ENCODE measurements around the gene SAFB2. TPM values are rescaled to one million over a fixed set of nuclear protein-coding genes. Genes with fewer than 3 reads are reported as not detected.

Gene SAFB2
- polyA plus RNA-seq, 1 of the 3 experiments (the other 2 are of a cell fraction): 37.7 TPM

DNA sequence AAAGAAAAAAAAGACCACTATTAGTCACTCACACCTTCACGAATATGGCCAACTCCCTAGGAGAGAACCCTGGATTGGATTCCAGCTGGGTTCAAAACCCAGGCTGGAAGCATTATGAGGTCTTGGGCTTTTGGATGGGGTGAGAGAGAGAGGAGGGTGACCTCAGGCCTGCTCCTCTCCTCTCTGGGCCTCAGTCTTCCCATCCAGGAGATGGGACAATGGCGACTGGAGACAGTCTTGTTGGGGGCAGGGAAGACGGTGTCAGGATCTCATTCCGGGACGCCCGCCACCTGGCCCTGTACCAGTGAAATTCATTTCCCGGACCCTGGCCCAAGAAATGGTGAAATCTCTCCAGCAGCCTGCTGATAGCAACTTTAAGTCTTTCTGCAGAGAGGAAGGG is 81.1 kb downstream of the SAFB2 start (continued):
- TF ChIP-seq CTCF (IDR thresholded peaks at IDR 0.05): no peak
- no peak for TF ChIP-seq ELF1 (IDR thresholded peaks at IDR 0.05)
- no peak for TF ChIP-seq TCF12 (IDR thresholded peaks at IDR 0.05)

GRCh38 chr19:5540208-5540607 is 82.4 kb downstream of the SAFB2 start:
- H3K9ac ChIP-seq: no peak overlapping the region
- H3K9me2 ChIP-seq: no peaks in the 10 kb centered on the region
- H3K27me3 ChIP-seq (ENCODE audit: insufficient read depth): no peaks in the 10 kb centered on the region
- H3K4me3 ChIP-seq (ENCODE audit: low read depth in 2 of 2, low read length in 1 of 2): no peak overlapping the region
- no peak overlapping the region for H3K4me2 ChIP-seq
- no peaks in the 10 kb centered on the region for H4K20me1 ChIP-seq (ENCODE audit: insufficient read depth)
- H3K9me3 ChIP-seq: peaks cover 2% of the 10 kb centered on the region; the same call in 1 of the 2 replicates
- no peaks in the 10 kb centered on the region for H3K36me3 ChIP-seq (replicated peaks in 1 of 2; ENCODE audit: control insufficient read depth in 1 of 2, insufficient read depth in 2 of 2, low read length in 1 of 2)
- WGBS (ENCODE audit: low lambda C conversion rate): 95% methylated on average over 10 of the region's 10 CpGs
- TF ChIP-seq FOSL2 (IDR thresholded peaks at IDR 0.05; ENCODE audit: borderline replicate concordance, low read depth) (no peak), GABPA (IDR thresholded peaks at IDR 0.05; ENCODE audit: low read depth) (no peak), MXI1 (IDR thresholded peaks at IDR 0.05; ENCODE audit: low read depth, low read length) (no peak), TCF12 (IDR thresholded peaks at IDR 0.05) (no peak), MEF2A (IDR thresholded peaks at IDR 0.05; ENCODE audit: borderline replicate concordance, low read depth) (no peak), CTCF (IDR thresholded peaks at IDR 0.05) (no peak), NRF1 (IDR thresholded peaks at IDR 0.05; ENCODE audit: low read depth, low read length) (no peak), MAX (IDR thresholded peaks at IDR 0.05; ENCODE audit: low read depth) (no peak), JUND (IDR thresholded peaks at IDR 0.05) (no peak), SMC3 (IDR thresholded peaks at IDR 0.05; ENCODE audit: low read depth, low read length) (no peak), GATA2 (CRISPR knock-in tag; IDR thresholded peaks at IDR 0.05) (no peak), FOXJ3 (CRISPR knock-in tag; IDR thresholded peaks at IDR 0.05) (no peak), RFX5 (IDR thresholded peaks at IDR 0.05; ENCODE audit: low read length) (no peak), SIN3A (IDR thresholded peaks at IDR 0.05; ENCODE audit: borderline replicate concordance, low read depth, low read length) (no peak)
- TF ChIP-seq, protein P1, sequence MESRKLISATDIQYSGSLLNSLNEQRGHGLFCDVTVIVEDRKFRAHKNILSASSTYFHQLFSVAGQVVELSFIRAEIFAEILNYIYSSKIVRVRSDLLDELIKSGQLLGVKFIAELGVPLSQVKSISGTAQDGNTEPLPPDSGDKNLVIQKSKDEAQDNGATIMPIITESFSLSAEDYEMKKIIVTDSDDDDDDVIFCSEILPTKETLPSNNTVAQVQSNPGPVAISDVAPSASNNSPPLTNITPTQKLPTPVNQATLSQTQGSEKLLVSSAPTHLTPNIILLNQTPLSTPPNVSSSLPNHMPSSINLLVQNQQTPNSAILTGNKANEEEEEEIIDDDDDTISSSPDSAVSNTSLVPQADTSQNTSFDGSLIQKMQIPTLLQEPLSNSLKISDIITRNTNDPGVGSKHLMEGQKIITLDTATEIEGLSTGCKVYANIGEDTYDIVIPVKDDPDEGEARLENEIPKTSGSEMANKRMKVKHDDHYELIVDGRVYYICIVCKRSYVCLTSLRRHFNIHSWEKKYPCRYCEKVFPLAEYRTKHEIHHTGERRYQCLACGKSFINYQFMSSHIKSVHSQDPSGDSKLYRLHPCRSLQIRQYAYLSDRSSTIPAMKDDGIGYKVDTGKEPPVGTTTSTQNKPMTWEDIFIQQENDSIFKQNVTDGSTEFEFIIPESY (IDR thresholded peaks at IDR 0.05; ENCODE audit: borderline replicate concordance, low read depth): no peak
- TF ChIP-seq, protein P2, sequence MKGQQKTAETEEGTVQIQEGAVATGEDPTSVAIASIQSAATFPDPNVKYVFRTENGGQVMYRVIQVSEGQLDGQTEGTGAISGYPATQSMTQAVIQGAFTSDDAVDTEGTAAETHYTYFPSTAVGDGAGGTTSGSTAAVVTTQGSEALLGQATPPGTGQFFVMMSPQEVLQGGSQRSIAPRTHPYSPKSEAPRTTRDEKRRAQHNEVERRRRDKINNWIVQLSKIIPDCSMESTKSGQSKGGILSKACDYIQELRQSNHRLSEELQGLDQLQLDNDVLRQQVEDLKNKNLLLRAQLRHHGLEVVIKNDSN (IDR thresholded peaks at IDR 0.05; ENCODE audit: borderline replicate concordance, low read depth): no peak
- ChIA-PET POLR2A (no interaction called here), CTCF (interaction anchor here (1.7 kb wide), 1 partner anchor 8 kb away, joined by 5 read pairs; no protein-coding TSS in a partner anchor)
- no peak for DNase-seq
- H3F3A ChIP-seq (replicated peaks; ENCODE audit: insufficient read depth): no peaks in the 10 kb centered on the region
- no peak overlapping the region for H3K27ac ChIP-seq (ENCODE audit: low read depth in 2 of 2, low read length in 1 of 2)
- no peak overlapping the region for H2AFZ ChIP-seq (ENCODE audit: low read depth)
- H3K4me1 ChIP-seq (ENCODE audit: control insufficient read depth in 1 of 2, insufficient read depth in 2 of 2, low read depth in 1 of 2, low read length in 1 of 2): no peaks in the 10 kb centered on the region; a peak in 1 of 4 replicates
- H3K79me2 ChIP-seq (ENCODE audit: insufficient read depth): no peaks in the 10 kb centered on the region
